Dedifferentiated amniotic fluid mesenchymal stem cell (primary cell): Measurements from ENCODE around the gene LSS.
"Not testable (repeated sequence)": the region's sequence is repeated elsewhere in the genome, so short reads cannot be mapped to it uniquely, and the experiment has no call there.

Experiments
- DNase-seq: peaks from one replicate; pipeline ENCODE4 v3.0.0-alpha.2; 2016; ENCODE audit errors: extremely low spot score

The LSS gene

GRCh38 chr21:46153247-46154154 is 75.1 kb downstream of the LSS start:
- no peak for DNase-seq

DNA sequence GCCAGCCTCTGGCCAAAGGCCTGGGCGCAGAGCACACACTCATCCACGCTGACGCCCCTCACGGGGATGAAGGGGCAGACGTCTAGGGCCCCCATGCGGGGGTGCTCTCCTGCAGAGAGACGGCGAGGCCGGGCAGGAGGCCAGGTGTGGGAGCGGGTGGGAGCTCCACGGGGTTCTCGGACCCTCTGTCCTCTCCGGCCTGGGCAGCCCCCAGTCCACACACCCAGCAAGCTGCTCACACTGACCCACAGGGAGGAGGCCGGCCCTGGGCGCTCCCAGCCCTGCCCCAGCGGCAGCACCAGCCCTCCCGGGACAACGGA is 75.7 kb downstream of the LSS start:
- no peak for DNase-seq

DNA sequence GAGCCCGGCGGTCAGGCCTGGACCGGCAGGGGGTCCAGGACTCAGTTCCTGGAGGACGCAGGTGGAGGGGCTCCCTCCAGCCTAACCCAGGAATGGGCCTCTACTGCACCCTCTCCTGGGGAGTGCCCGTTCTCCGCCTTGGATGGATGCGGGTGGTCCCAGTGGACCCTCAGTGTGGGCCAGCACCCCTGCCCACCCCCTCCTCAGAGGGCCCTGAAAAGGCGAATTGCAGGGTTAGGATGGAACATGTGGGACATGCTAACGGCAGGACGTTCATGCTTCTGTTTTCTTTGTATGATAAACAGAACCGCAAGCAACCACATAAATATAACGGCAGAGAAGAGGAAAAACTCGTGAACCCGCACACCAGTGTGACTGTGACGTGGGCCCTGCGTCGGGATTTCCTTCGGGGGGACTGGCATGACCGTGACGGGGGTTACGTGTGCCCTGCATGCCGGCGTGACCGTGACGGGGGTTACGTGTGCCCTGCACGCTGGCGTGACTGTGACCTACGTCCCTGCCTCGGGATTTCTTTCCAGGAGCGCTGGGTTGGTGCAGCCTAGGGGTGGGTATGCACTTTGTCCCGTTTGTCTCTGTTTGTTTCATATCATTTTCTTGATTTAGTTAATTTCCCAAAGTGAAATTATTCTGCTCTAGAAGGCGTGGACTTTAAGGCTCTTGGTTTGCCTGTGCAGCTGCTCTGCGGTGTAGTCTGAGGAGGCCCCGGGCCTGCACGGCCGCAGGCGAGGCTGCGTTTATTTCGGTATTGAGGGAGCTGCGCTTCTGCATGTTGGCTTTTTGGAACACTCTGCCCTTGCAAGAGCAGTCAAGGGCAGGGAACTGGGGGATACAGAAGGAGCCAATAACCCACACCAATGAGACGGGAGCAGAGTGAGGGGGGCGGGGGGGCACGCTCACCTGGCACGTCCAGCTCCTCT is 76.3 kb downstream of the LSS start:
- DNase-seq, result no peak

- DNase-seq, result no peak
Measured at GRCh38 chr21:46151261-46151988, 77.1 kb downstream of the LSS start.

- DNase-seq, result no peak
Measured at GRCh38 chr21:46150491-46151121, 78.0 kb downstream of the LSS start.

DNA sequence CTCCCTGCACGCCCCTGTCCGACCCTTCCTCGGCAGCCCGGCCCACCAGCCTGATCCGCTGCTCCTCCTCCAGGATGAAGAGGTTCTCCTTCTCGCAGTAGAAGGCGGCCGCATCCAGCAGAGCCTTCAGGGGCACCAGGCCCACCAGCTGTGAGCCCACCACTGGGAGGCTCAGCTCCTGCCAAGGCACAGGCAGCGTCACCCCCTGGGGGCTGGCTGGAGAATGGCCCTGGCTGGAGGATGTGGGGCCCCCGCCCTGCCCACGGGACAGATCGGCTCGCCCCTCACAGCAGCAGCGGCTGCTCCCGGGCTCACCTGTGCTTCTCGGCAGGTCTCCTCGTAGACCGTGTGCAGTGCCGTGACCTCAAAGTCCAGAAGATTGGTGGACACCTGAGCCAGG is 78.5 kb downstream of the LSS start:
- no peak for DNase-seq

DNA sequence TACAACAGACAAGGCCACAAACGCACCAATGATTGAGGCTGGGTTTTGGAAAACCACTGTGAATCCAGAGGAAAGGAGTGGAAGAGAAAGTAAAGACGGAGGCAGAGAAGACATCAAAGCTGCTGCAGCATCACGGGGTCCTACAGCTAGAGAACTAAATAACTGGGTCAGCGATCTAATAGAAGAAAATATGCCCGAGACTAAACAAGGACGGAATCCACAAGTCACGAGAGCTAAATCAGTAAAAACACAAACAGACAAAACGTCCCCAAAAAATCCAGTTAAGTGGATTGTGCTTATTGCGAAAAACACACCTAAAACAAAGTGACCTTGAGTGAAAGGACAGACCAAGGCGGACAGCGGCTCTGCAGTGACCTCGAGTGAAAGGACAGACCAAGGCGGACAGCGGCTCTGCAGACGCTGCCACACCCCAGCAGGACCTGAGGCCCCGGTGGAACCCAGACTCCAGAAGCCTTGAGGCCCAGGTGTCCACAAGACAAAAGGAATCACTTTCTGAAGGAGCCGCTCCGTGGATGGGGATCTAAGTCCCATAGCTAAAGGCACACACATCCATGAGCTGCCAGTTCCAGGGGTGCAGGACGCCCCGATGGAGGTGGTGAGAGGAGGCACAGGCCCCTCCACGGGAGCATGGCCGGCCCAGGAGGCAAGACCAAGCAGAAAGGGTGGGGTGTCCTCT is 79.2 kb downstream of the LSS start:
- DNase-seq, result no peak

- no peak for DNase-seq
Measured at GRCh38 chr21:46148106-46148505, 80.5 kb downstream of the LSS start.

DNA sequence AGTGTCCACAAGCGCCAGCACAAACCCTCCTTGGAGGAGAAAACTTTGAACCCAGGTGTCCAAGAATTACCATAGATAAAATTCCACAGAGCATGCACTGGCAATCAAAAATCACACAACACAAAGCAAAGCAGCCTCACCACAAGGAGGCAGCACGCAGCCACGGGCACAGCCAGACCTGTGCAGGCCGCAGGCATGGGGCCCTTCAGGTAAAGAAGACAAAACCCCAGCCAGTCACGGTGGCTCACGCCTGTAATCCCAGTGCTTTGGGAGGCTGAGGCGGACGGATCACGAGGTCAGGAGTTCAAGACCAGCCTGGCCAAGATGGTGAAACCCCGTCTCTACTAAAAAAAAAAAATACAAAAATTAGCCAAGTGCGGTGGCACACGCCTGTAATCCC is 81.1 kb downstream of the LSS start:
- not testable (repeated sequence) for DNase-seq

DNA sequence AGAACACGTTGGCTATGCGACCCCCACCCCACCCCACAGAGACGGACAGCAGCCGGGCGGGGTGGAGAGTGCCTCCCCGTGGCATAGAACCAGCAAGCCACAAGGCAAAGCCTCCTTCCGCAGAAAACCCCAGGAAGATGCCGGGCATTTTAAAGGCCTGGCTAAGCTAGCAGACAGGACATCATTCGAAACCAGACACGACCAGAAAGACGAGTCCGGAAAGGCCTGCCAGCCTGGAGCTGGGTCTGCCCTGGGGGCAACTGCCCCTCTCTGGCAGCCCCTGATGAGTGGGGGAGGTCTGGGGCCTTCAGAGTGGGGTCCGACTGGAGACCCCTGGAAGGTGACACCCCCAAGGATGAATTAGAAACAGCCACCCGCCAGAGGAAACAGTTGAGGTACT is 81.7 kb downstream of the LSS start:
- DNase-seq, result no peak

DNA sequence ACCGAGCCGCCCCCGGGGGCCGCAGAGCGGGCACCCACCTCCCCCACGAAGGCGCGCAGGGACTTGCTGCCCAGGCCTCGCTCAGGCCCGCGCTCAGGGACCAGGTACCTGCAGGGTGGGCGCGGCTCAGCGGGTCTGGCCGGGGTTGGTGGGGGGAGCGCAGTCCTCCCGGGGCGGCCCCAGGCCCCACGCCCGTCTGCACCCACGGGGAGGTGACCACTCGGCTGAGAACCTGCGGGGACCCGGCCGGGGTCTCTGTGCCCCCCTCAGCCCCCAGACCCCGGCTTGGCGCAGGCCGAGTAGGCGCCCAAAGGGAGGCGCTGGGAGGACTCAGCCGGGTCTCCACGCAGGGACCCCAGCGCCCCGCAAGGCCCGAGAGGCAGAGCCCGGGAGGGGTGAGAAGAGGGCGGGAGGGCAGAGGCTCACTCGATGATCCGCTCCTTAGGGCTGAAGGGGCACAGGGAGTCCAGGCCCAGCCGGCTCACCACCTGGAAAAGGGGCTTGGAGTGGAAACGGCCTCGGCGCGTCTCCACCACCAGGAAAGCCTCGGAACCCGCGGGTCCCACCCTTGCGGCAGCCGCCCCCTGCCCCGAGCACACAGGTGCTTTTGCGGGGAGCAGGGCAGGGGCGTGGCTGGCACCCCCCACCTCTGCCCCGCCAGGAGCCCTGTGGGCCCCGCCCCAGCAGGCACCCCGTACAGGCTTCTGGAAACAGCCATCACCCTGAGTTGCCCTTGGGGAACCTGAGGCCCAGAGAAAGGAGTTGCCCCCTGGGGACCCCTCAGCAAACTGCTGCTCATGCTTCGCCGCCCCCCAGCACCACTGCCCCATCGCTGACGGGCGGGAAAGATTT is 82.5 kb downstream of the LSS start:
- DNase-seq, result no peak

- DNase-seq, result no peak
Measured at GRCh38 chr21:46145159-46145839, 83.3 kb downstream of the LSS start.

DNA sequence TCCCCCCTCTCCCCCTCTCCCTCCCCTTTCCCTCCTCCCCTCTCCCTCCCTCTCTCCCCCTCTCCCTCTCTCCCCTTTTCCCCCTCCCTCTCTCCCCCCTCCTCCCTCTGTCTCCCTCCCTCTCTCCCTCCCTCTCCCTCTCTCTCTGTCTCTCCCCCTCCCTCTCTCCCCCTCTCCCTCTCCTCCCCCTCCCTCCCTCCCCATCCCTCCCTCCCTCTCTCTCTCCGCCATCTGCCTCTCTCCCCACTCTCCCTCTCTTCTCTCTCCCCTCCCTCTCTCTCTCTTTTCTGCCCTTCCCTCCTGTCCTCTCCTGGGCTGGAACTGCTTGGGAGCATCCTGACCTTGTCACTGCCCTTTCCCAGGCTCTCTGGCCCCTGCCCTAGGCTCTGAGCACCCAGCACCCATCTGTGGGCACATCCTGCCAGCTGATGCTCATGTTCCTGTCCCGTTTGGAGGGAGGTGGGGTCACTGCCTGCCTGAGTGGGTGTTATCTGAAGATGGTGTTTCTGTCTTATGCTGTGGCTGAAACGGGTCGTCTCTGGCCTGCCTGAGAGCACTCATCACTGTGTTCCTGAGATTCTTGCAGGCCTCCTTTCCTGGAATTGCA is 84.0 kb downstream of the LSS start:
- no peak for DNase-seq

GRCh38 chr21:46142582-46143473 is 85.7 kb downstream of the LSS start:
- DNase-seq, result no peak

DNA sequence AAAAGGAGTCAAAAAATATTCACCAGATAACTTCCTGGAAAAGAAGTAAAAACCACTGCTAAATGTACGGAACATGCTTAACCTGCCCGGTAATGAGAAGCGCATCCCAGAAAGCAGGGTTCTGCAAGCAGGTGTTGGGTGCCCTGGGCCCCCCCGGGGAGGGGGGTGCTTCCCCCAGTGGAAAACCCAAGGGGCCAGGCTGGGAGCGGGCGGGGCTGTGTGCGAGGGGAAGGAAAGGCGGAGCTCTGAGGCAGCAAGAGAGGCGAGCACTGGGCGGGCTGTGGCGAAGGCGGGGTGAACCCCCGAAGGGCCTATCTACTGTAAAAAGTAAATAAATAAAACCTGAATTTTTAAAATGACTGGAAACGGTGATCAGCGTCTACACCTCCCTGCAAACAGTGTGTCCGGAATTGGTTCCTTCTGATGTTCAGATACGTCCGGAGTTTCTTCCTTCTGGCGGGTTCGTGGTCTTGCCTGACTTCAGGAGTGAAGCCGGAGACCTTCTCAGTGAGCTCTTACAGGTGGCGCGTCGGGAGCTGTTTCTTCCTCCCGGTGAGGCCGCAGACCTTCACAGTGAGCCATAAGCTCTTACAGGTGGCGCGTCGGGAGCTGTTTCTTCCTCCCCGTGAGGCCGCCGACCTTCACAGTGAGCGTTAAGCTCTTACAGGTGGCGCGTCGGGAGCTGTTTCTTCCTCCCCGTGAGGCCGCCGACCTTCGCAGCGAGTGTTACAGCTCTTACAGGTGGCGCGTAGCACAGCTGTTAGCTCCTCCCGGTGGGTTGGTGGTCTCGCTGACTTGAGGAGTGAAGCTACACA is 86.6 kb downstream of the LSS start:
- DNase-seq, result no peak

DNA sequence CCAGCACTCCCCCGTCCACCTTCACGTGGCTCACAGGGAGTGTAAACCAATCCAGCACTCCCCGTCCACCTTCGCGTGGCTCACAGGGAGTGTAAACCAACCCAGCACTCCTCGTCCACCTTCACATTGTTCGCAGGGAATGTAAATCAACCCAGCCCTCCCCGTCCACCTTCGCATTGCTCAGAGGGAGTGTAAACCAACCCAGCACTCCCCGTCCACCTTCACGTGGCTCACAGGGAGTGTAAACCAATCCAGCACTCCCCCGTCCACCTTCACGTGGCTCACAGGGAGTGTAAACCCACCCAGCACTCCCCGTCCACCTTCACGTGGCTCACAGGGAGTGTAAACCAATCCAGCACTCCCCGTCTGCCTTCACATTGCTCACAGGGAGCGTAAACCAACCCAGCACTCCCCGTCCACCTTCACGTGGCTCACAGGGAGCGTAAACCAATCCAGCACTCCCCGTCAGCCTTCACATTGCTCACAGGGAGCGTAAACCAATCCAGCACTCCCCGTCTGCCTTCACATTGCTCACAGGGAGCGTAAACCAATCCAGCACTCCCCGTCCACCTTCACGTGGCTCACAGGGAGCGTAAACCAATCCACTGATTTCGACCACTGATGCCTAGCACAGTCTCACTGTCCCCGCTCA is 88.1 kb downstream of the LSS start:
- DNase-seq, result not testable (repeated sequence)

- DNase-seq, result no peak
Measured at GRCh38 chr21:46139686-46140085, 88.9 kb downstream of the LSS start.
